Endodermal cell (in vitro differentiated cells): ENCODE measurements around the gene SMIM35. TPM values are rescaled to one million over a fixed set of nuclear protein-coding genes. Genes with fewer than 3 reads are reported as not detected.

ENCODE experiments used
- DNase-seq: peaks from one replicate; pipeline ENCODE4 v3.0.0-alpha.2; 2017
- H3K27ac ChIP-seq: 2 replicates; pipeline ENCODE4 v1.5.1; 2013; ENCODE audit warnings: mild to moderate bottlenecking, low read depth, low read length, moderate library complexity
- H3K27me3 ChIP-seq: 2 replicates; pipeline ENCODE4 v1.6.1; 2013; ENCODE audit warnings: mild to moderate bottlenecking, low read length, moderate library complexity; ENCODE audit not compliant: insufficient read depth, control insufficient read depth, poor library complexity, severe bottlenecking
- H3K36me3 ChIP-seq: 2 replicates; pipeline ENCODE4 v1.7.0; 2013; ENCODE audit warnings: mild to moderate bottlenecking, low read length, moderate library complexity; ENCODE audit not compliant: control insufficient read depth, insufficient read depth
- H3K4me1 ChIP-seq: one replicate; pipeline ENCODE4 v1.7.0; 2013; ENCODE audit warnings: low read length; ENCODE audit not compliant: control insufficient read depth, insufficient read depth
- H3K4me3 ChIP-seq: 2 replicates; pipeline ENCODE4 v1.5.1; 2013; ENCODE audit warnings: mild to moderate bottlenecking, low read length, moderate library complexity
- H3K9ac ChIP-seq: 2 replicates; pipeline ENCODE4 v1.6.1; 2013; ENCODE audit warnings: mild to moderate bottlenecking, low read length, moderate library complexity; ENCODE audit not compliant: poor library complexity, severe bottlenecking; ENCODE audit errors: extremely low read depth
- H3K9me3 ChIP-seq: 2 replicates; pipeline ENCODE4 v1.6.1; 2013; ENCODE audit warnings: mild to moderate bottlenecking, low read length, moderate library complexity; ENCODE audit not compliant: control insufficient read depth
- H3K27ac Mint-ChIP-seq: 2 replicates; pipeline ENCODE4 v1.8.0; 2020; ENCODE audit warnings: mixed read lengths
- H3K27me3 Mint-ChIP-seq: 2 replicates; pipeline ENCODE4 v1.8.0; 2021; ENCODE audit warnings: mild to moderate bottlenecking, mixed read lengths; ENCODE audit not compliant: insufficient read depth
- H3K36me3 Mint-ChIP-seq: 2 replicates; pipeline ENCODE4 v1.8.0; 2020; ENCODE audit warnings: low read depth, mixed read lengths
- H3K4me1 Mint-ChIP-seq: 2 replicates; pipeline ENCODE4 v1.8.0; 2020; ENCODE audit warnings: mixed read lengths
- H3K4me3 Mint-ChIP-seq: 2 replicates; pipeline ENCODE4 v1.8.0; 2020; ENCODE audit warnings: mild to moderate bottlenecking, moderate library complexity, mixed read lengths
- H3K9me3 Mint-ChIP-seq: 2 replicates; pipeline ENCODE4 v1.8.0; 2020; ENCODE audit warnings: mild to moderate bottlenecking, mixed read lengths
- whole genome bisulfite sequencing, 2 experiments: methylation state at CpG; one replicate each; pipeline versions ENCODE4 v1.1.5 to v1.1.7; 2013; ENCODE audit warnings: missing lambda C conversion rate in 2 of 2, mixed read lengths in 1 of 2; ENCODE audit not compliant: insufficient coverage in 1 of 2, insufficient read length in 1 of 2; 5-methylcytosine and 5-hydroxymethylcytosine counted together
- total RNA-seq, 2 donors: library from RNA; stranded (reverse); fragmentation: NEBNext Ultra II Directional in 1 of 2; extraction: Animal tissue kit (Norgen Biotek cat#: 25700) in 1 of 2; gene quantifications; 2 replicates in 1 of 2; 3 replicates in 1 of 2; pipeline ENCODE4 v1.2.1, GENCODE V29; 2021
- TF ChIP-seq, protein P1 (sequence below): fragments of 200-600 bp; sonication (generic); conservative IDR thresholded peaks from 2 replicates; pipeline ENCODE4 v1.5.0; 2021; ENCODE audit warnings: antibody characterized with exemption, mild to moderate bottlenecking

Gene SMIM35
- total RNA-seq, 2 donors from 2014 or later, result not detected

DNA sequence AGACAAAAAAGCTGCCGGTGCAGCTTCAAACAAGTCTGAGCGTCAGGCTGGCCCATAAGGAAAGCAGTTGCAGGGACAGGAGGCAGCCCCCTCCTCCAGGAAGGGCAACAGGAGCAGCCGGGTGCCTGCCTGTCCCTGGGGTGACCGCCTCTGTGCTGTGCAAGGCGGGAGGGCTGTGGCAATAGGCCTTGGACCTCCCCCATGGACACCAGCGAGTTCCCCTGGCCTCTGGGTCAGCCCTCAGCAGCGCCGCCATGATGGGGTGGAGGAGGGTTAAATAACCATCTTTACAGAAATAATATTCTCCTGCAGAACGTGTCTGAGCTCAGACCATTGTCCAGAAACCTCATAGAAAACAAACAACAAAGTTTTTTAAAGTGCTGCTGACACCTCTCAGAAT, 13.2 kb downstream of the SMIM35 start:
- 89 to 92% methylated on average over 3 to 9 of the region's 9 CpGs for WGBS, 2 experiments
- Histone ChIP-seq H3K27me3 (no peaks in the 10 kb centered on the region), H3K9me3 (no peaks in the 10 kb centered on the region), H3K36me3 (no peaks in the 10 kb centered on the region), H3K27ac (no peak overlapping the region), H3K9ac (no peak overlapping the region), H3K4me1 (no peaks in the 10 kb centered on the region), H3K4me3 (no peak overlapping the region)
- no peak for DNase-seq
- no peak overlapping the region for H3K27ac Mint-ChIP-seq
- H3K4me1 Mint-ChIP-seq, result peaks cover 13% of the 10 kb centered on the region
- H3K4me3 Mint-ChIP-seq, result no peak overlapping the region
- H3K9me3 Mint-ChIP-seq, result peaks cover 4% of the 10 kb centered on the region
- H3K27me3 Mint-ChIP-seq, result peaks cover 9% of the 10 kb centered on the region
- TF ChIP-seq, protein P1, sequence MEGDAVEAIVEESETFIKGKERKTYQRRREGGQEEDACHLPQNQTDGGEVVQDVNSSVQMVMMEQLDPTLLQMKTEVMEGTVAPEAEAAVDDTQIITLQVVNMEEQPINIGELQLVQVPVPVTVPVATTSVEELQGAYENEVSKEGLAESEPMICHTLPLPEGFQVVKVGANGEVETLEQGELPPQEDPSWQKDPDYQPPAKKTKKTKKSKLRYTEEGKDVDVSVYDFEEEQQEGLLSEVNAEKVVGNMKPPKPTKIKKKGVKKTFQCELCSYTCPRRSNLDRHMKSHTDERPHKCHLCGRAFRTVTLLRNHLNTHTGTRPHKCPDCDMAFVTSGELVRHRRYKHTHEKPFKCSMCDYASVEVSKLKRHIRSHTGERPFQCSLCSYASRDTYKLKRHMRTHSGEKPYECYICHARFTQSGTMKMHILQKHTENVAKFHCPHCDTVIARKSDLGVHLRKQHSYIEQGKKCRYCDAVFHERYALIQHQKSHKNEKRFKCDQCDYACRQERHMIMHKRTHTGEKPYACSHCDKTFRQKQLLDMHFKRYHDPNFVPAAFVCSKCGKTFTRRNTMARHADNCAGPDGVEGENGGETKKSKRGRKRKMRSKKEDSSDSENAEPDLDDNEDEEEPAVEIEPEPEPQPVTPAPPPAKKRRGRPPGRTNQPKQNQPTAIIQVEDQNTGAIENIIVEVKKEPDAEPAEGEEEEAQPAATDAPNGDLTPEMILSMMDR, result no peak
- no peaks in the 10 kb centered on the region for H3K36me3 Mint-ChIP-seq

DNA sequence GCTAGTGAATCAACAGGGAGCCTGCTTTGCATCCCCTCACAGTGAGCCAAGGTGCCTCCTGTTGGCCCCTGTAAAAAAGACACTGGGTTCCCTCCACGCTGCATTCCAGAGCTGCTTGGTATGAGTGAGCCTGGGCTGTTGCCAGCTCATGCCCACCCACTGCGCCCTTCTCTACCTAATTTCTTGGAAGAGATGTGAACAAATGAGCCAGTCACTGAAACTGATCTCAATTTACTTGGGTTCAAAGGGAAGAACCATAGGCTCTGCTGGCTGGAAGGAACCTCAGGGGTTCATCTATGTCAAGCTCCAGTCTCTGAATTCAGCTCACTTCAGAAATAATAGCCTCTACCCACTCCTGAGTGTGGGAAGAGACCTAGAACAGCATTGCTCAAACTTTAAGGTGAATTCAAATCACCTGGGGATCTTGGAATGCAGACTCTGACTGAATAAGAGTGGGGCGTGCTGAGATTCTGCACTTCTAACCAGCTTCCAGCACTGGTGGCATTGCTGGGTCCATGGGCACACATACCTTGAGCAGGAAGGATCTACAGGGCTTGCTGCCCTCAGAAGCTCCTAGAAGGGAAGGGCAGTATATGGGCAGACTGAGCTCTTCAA, 15.2 kb downstream of the SMIM35 start:
- peak; percentile 60 for DNase-seq
- Histone ChIP-seq H3K9me3 (no peaks in the 10 kb centered on the region), H3K27me3 (no peaks in the 10 kb centered on the region), H3K9ac (no peak overlapping the region), H3K4me3 (no peak overlapping the region), H3K36me3 (no peaks in the 10 kb centered on the region), H3K27ac (no peak overlapping the region), H3K4me1 (peaks cover 6% of the 10 kb centered on the region)
- H3K27ac Mint-ChIP-seq, result no peak overlapping the region
- TF ChIP-seq, protein P1, result no peak
- no peaks in the 10 kb centered on the region for H3K36me3 Mint-ChIP-seq
- 93% methylated on average over 3 of the region's 3 CpGs for WGBS, 2 experiments
- H3K4me3 Mint-ChIP-seq, result no peak overlapping the region
- H3K4me1 Mint-ChIP-seq, result peaks cover 12% of the 10 kb centered on the region
- H3K9me3 Mint-ChIP-seq, result peaks cover 2% of the 10 kb centered on the region
- peaks cover 6% of the 10 kb centered on the region for H3K27me3 Mint-ChIP-seq

DNA sequence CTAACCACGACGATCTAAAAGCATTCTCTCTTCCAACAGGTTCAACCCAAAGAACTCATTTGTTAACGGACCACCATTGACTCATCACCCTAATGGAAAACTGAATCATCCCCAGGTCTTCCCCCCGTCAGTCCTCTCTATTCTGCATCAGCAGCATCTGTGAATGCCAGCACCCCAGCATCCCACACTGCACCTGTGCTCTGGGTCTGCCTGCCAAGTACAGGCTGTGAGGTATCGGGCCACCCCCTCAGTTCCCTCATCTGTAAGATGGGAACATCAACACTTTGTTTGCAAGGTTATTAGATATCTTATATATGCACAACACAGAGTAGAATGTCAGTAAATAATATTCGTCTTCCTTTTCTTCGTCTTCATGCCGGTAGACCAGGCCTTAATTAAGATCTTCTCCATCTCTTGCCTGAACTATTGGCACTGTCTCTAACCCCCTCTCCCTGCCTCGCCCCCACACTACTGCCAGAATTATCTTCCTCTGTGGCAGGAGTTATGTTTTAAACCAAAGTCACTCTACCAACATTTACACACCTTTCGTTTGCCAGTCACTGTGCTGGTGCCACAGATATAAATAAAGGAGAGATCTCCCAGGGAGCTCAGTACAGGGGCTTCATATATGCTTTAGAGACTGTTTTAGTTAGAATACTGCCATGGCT, 17.7 kb downstream of the SMIM35 start:
- Mint-ChIP-seq H3K36me3 (no peaks in the 10 kb centered on the region), H3K27ac (no peak overlapping the region), H3K9me3 (no peaks in the 10 kb centered on the region), H3K27me3 (peaks cover 2% of the 10 kb centered on the region), H3K4me3 (no peak overlapping the region), H3K4me1 (peaks cover 26% of the 10 kb centered on the region)
- H3K9ac ChIP-seq, result no peak overlapping the region
- no peaks in the 10 kb centered on the region for H3K9me3 ChIP-seq
- WGBS, 2 experiments, result 92 to 100% methylated on average over 7 to 10 of the region's 10 CpGs
- H3K27ac ChIP-seq, result no peak overlapping the region
- H3K4me1 ChIP-seq, result peaks cover 20% of the 10 kb centered on the region
- TF ChIP-seq, protein P1, result no peak
- DNase-seq, result no peak
- H3K27me3 ChIP-seq, result no peaks in the 10 kb centered on the region
- no peak overlapping the region for H3K4me3 ChIP-seq
- no peaks in the 10 kb centered on the region for H3K36me3 ChIP-seq
